Loucy (cell line): ENCODE data around the gene USP34.
"Not testable (repeated sequence)": the region's sequence is repeated elsewhere in the genome, so short reads cannot be mapped to it uniquely, and the experiment has no call there.

Experiments used
- EZH2phosphoT487 ChIP-seq: fragments of 200-600 bp; IDR thresholded peaks from 2 replicates; pipeline ENCODE4 v1.6.1; 2018; ENCODE audit warnings: antibody characterized with exemption, mild to moderate bottlenecking, moderate library complexity, borderline replicate concordance
- TF ChIP-seq, protein P1 (sequence below): fragments of 200-600 bp; sonication (generic); conservative IDR thresholded peaks from 2 replicates; pipeline ENCODE4 v1.5.1; 2014; ENCODE audit warnings: mild to moderate bottlenecking, antibody characterized with exemption, low read length

DNA sequence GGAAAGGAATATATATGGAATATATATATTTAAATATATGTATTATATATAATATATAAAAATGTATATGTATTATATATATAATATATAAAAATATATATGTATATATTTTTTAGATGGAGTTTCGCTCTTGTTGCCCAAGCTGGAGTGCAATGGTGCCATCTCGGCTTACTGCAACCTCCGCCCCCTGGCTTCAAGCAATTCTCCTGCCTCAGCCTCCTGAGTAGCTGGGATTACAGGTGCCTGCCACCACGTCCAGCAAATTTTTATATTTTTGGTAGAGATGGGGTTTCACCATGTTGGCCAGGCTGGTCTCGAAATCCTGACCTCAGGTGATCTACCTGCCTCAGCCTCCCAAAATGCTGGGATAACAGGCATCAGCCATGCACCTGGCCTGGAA is 322.8 kb downstream of the USP34 start:
- TF ChIP-seq, protein P1, sequence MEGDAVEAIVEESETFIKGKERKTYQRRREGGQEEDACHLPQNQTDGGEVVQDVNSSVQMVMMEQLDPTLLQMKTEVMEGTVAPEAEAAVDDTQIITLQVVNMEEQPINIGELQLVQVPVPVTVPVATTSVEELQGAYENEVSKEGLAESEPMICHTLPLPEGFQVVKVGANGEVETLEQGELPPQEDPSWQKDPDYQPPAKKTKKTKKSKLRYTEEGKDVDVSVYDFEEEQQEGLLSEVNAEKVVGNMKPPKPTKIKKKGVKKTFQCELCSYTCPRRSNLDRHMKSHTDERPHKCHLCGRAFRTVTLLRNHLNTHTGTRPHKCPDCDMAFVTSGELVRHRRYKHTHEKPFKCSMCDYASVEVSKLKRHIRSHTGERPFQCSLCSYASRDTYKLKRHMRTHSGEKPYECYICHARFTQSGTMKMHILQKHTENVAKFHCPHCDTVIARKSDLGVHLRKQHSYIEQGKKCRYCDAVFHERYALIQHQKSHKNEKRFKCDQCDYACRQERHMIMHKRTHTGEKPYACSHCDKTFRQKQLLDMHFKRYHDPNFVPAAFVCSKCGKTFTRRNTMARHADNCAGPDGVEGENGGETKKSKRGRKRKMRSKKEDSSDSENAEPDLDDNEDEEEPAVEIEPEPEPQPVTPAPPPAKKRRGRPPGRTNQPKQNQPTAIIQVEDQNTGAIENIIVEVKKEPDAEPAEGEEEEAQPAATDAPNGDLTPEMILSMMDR, result not testable (repeated sequence)
- TF ChIP-seq EZH2phosphoT487, result not testable (repeated sequence)
